ENCODE results near the gene CAMK1G.

CAMK1G gene

GRCh38 chr1:209601809-209602657, 18.5 kb downstream of the CAMK1G start:
- no peak for DNase-seq

GRCh38 chr1:209603877-209604276, 20.4 kb downstream of the CAMK1G start:
- DNase-seq = no peak

DNA sequence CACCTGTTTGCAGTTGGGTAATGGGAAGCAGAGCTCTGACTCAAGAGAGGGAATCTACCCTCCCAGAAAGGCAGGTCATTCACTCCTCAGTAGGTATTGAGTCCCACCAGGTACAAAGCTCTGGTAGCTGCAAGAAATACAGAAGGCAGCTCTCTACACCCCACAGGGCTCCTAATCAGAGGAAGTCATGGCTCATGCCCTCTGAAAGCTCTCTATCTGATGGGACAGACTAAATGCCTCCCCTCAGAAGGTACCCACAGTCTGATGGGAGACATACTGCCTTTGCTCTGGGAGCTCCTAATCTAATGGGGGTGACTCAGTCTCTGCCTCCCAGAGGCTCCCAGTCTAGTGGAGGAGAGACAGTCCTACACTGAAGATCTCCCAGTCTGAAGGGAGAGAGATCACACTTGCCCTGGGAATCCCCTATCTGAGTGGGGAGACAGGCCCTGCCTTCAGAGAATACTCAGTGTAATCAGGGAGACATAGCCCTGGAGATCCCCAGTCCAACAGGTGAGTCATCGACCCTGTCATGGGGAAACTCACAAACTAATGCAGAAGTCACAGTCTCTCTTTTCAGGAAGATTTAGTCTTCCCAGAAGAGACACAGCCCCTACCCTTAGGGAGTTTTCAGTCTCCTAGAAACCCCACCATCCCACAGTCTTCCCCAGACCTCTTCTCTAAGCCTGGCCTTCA, 23.7 kb downstream of the CAMK1G start:
- DNase-seq = no peak

- no peak for DNase-seq
Observed at GRCh38 chr1:209607795-209608178, 24.3 kb downstream of the CAMK1G start.

DNA sequence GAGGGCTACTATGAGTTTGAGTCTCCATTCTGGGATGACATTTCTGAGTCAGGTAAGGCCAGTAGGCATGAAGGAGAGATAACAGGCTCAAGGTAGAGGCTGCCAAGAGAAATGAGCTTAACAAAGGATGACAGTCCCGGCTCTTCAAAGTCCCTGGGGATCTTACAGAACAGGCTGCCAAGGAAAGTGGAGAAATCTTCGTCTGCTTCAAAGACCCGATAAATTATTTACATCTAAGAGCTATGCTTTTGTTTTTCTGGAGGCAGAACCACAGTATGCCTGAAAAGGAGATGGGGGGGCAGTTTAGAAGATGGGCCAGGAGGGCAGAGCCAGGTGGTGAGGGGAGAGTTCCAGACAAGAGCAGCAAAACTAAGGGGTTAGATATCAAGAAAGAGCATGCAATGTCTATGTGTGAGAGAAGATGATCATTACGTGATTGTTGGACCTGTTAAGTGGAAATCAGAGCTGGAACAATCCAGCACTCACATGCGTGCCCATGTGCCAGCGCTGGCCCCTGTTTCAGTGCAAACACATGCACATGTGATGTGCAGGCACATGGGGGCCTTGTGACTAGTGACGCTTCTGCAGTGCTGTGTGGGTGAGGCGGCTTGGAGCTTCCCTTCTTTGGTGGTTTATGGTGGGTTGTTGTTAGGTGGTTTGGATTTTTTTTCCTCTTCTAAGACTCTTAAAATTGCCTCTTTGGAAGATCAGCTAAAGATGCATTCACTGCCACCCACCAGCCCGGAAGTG, 25.7 kb downstream of the CAMK1G start:
- no peak for DNase-seq

- DNase-seq = no peak
Observed at GRCh38 chr1:209609791-209610630, 26.5 kb downstream of the CAMK1G start.

GRCh38 chr1:209610631-209610905, 27.1 kb downstream of the CAMK1G start:
- no peak for DNase-seq

- no peak for DNase-seq
Observed at GRCh38 chr1:209611771-209612570, 28.5 kb downstream of the CAMK1G start.

DNA sequence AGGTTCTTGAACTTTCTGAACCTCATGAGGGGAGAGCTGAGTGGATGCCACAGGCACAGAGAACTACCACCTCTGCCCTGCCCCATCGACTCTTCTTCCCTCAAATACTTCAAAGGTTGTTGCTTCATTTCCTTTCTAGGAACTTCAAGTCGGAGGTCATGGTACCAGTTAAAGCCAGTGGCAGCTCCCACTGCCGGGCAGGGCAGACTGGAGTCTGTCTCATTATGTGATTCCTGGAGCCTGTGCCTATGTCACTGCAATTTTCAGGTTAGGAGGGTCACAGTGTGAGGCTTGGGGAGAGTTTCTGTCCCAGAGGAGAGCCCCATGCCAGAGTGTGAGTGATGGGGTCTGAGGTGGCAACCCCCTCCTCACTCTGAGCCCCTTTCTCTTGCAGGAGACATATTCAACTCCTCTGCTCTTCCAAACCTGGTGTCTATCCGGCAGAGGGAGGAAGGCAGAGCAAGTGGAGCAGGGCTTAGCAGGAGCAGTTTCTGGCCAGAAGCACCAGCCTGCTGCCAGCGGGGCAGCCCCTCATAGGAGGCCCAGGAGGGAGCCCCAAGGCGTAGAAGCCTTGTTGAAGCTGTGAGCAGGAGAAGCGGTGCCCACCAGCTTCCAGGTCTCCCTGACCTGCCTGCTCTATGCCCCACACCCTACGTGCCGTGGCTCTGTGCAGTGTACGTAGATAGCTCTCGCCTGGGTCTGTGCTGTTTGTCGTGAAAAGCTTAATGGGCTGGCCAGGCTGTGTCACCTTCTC, 29.3 kb downstream of the CAMK1G start:
- no peak for DNase-seq

DNA sequence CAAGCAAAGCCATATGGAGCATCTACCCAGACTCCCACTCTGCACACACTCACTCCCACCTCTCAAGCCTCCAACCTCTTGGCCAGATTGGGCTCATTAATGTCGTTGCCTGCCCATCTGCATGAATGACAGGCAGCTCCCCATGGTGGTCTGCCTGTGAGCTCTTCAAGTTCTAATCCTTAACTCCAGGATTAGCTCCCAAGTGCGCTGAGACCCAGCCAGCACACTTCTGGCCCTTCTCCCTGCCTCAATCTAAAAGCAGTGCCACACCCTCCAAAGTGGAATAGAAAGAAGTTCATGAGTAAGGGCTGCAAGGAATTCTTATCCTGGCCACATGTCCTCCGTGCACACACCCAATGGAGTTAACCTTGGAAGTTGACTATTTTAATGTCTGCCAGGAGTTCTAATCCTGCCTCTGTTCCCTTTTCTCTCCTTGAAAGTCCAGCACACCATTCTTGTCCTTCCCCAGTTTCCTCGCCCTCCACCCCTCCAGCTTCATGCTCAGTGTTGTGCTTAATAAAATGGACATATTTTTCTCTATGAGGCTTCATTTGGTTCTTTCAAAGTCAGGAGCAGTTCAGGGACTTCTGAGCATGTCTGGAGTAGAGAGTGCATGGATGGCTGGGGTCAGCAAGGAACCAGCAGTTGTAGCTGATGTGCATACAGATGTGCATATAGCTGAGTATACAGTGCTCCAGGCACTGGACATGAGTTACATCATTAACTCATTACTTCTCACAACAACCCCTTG, 30.1 kb downstream of the CAMK1G start:
- no peak for DNase-seq

GRCh38 chr1:209614151-209614420, 30.6 kb downstream of the CAMK1G start:
- no peak for DNase-seq

GRCh38 chr1:209614906-209615305, 31.4 kb downstream of the CAMK1G start:
- no peak for DNase-seq

- DNase-seq = no peak
Observed at GRCh38 chr1:209616366-209617046, 33.0 kb downstream of the CAMK1G start.

DNA sequence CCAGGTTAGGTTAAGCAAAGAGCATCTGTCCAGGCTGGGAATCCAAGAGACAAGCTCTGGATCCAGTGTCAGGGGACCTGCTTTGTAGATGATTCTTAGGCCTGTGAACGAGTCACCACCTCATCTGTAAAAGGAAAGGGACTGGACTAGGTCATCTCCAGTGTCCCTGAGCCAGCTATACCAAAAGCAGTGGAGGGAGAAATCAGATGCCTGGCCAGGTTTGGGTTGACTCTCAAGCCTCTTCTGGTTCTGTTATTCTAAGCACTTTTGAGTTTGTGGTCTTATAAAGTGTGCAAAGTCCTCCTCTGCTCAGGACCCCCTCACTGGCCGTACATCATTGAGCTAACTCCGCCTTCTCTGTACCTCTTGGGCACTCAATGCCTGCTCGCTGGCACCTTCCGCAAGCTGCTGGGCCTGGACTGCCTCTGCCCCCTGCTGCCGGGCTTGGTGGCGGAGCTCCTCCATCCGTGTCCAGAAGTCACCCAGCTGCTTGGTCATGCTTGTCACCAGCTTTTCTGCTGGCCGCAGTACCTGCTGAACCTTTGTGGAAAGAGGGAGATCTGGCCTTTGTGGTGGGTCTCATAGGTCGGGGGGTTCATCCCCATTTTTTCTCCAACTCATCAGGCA, 33.6 kb downstream of the CAMK1G start:
- DNase-seq = no peak

DNA sequence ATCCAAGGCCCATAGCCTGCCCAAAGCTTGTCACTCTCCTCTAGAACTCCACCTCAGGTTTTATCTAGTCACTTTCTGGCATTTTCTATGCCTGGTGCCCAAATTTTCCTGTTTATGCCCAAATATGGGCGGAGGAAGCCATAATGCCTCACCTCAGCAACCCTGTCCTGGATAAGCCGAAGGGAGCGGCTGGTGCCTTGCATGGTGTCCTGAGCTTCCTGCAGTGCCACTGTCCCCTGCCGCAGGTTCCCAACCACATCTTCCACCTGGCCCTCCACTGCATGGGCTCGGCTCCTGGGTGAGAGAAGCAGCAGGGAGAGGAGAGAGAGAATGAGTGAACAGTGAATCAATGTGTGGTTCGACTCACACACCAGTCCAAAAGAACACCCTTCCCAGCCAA, 34.2 kb downstream of the CAMK1G start:
- no peak for DNase-seq

- no peak for DNase-seq
Observed at GRCh38 chr1:209618291-209618690, 34.8 kb downstream of the CAMK1G start.

- DNase-seq = no peak
Observed at GRCh38 chr1:209618756-209619420, 35.4 kb downstream of the CAMK1G start.

- no peak for DNase-seq
Observed at GRCh38 chr1:209619696-209620486, 36.4 kb downstream of the CAMK1G start.
